ENCODE results near the gene RBMS1. TPM values are rescaled to one million over a fixed set of nuclear protein-coding genes. Genes with fewer than 3 reads are reported as not detected.
"Not testable (repeated sequence)": the region's sequence is repeated elsewhere in the genome, so short reads cannot be mapped to it uniquely, and the experiment has no call there.

The RBMS1 gene
- total RNA-seq, 6 experiments from 2014 or later: 8.5 to 21.4 (median 14.3) TPM

DNA sequence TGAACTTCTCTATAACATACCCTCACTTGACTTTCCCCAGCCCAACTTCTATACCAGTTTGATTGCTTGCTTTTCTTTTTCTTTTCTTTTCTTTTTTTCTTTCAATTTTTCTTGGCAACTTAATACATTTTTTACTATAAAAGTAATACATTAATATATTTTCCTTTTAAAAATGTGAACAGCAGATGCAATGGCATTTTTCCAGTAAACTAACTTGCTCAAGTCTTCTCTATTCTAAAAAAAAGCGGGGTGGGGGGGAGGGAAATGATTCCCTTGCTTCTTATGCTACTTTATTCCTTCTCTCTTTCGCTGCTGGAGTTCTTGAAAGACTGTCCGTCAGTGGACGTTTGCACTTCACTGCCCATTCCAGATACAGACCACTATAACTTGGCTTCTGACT, 70.5 kb downstream of the RBMS1 start:
- 59% methylated on average over 4 of the region's 4 CpGs for WGBS (ENCODE audit: insufficient coverage, low coverage, low lambda C conversion rate, missing lambda C conversion rate)
- Histone ChIP-seq H3K4me3 (no peak overlapping the region), H3K9me3 (no peaks in the 10 kb centered on the region), H3K4me1 (no peaks in the 10 kb centered on the region), H3K36me3 (no peaks in the 10 kb centered on the region), H3K27me3 (no peaks in the 10 kb centered on the region), H3K27ac (no peak overlapping the region)
- intact Hi-C loops (cut with DNase I): no loop called here
- no peak for ATAC-seq
- DNase-seq: no peak
- TF ChIP-seq, protein P1, sequence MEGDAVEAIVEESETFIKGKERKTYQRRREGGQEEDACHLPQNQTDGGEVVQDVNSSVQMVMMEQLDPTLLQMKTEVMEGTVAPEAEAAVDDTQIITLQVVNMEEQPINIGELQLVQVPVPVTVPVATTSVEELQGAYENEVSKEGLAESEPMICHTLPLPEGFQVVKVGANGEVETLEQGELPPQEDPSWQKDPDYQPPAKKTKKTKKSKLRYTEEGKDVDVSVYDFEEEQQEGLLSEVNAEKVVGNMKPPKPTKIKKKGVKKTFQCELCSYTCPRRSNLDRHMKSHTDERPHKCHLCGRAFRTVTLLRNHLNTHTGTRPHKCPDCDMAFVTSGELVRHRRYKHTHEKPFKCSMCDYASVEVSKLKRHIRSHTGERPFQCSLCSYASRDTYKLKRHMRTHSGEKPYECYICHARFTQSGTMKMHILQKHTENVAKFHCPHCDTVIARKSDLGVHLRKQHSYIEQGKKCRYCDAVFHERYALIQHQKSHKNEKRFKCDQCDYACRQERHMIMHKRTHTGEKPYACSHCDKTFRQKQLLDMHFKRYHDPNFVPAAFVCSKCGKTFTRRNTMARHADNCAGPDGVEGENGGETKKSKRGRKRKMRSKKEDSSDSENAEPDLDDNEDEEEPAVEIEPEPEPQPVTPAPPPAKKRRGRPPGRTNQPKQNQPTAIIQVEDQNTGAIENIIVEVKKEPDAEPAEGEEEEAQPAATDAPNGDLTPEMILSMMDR (IDR thresholded peaks at IDR 0.05): no peak
- no peak for TF ChIP-seq POLR2A (IDR thresholded peaks at IDR 0.05)

DNA sequence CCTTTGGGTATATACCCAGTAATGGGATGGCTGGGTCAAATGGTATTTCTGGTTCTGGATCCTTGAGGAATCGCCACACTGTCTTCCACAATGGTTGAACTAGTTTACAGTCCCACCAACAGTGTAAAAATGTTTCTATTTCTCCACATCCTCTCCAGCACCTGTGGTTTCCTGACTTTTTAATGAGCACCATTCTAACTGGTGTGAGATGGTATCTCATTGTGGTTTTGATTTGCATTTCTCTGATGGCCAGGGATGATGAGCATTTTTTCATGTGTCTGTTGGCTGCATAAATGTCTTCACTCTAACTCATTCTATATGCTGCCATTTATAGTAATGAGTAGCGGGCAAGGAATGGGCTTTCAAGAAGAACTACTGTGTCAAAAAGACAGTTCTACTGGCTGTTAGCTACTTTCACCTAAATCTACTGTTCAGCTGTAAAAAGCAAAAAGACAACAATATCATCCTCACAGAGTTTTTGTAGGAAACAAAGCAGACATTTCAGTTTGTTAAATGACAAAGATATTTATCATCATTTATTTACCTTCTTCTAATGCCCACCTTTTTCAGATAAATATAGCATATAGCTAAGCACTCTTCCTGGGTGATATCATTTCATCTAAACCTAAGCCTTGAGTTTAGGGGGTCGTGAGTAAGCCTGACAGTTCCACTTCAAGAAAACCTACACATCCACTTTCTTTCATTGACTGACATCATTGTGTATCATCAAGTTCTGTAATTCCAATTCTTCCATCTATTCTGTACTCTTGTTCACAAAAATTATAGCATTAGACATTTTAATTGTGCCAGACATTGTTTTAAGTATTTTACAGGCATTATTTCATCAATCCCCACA, 71.7 kb downstream of the RBMS1 start:
- H3K36me3 ChIP-seq; intact Hi-C loops (cut with DNase I); H3K27me3 ChIP-seq; H3K4me1 ChIP-seq; DNase-seq; H3K9me3 ChIP-seq; H3K4me3 ChIP-seq; H3K27ac ChIP-seq; ATAC-seq: not testable (repeated sequence)
- 82% methylated on average over 2 of the region's 3 CpGs for WGBS (ENCODE audit: insufficient coverage, low coverage, low lambda C conversion rate, missing lambda C conversion rate)

DNA sequence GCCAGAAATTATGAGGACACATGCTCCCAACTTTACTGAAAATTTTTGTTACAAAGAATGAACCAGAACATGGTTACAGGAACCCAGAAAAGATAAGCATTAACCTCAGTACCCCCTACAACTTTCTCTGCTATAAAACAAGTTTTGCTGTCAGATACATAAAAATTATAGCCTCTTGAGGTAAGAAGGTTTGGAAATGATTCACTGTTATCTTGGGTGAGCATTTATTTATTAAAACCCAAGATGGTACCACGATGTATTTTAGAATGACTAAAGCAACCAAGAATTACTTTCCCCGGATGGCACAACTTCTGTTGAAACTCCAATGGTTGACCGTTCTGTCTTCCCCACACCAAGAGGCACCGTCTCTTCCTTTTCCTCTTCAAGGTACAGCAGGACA, 72.9 kb downstream of the RBMS1 start:
- DNase-seq: no peak
- no peak for ATAC-seq
- 75% methylated on average over 4 of the region's 4 CpGs for WGBS (ENCODE audit: insufficient coverage, low coverage, low lambda C conversion rate, missing lambda C conversion rate)
- H3K9me3 ChIP-seq: no peaks in the 10 kb centered on the region
- H3K36me3 ChIP-seq: no peaks in the 10 kb centered on the region
- intact Hi-C loops (cut with DNase I): no loop called here
- TF ChIP-seq, protein P1 (IDR thresholded peaks at IDR 0.05): no peak
- no peak for TF ChIP-seq POLR2A (IDR thresholded peaks at IDR 0.05)
- no peaks in the 10 kb centered on the region for H3K4me1 ChIP-seq
- no peak overlapping the region for H3K4me3 ChIP-seq
- no peaks in the 10 kb centered on the region for H3K27me3 ChIP-seq
- H3K27ac ChIP-seq: no peak overlapping the region

- no peaks in the 10 kb centered on the region for H3K27me3 ChIP-seq
- TF ChIP-seq, protein P1 (IDR thresholded peaks at IDR 0.05): no peak
- TF ChIP-seq POLR2A (IDR thresholded peaks at IDR 0.05): no peak
- WGBS (ENCODE audit: insufficient coverage, low coverage, low lambda C conversion rate, missing lambda C conversion rate): 42% methylated on average over 3 of the region's 3 CpGs
- no peak overlapping the region for H3K4me3 ChIP-seq
- no peak for DNase-seq
- intact Hi-C loops (cut with DNase I): no loop called here
- H3K4me1 ChIP-seq: no peaks in the 10 kb centered on the region
- H3K36me3 ChIP-seq: no peaks in the 10 kb centered on the region
- no peak overlapping the region for H3K27ac ChIP-seq
- peak in 3 of 4 donors; percentile 34 to 52 (median 51) for ATAC-seq
- H3K9me3 ChIP-seq: no peaks in the 10 kb centered on the region
Measured at GRCh38 chr2:160419776-160420505, 73.7 kb downstream of the RBMS1 start.

- ATAC-seq: no peak
- H3K4me3 ChIP-seq: no peak overlapping the region
- H3K4me1 ChIP-seq: no peaks in the 10 kb centered on the region
- no peak overlapping the region for H3K27ac ChIP-seq
- WGBS (ENCODE audit: insufficient coverage, low coverage, low lambda C conversion rate, missing lambda C conversion rate): 67% methylated on average over 1 of the region's 1 CpG
- no peaks in the 10 kb centered on the region for H3K27me3 ChIP-seq
- DNase-seq: no peak
- H3K36me3 ChIP-seq: no peaks in the 10 kb centered on the region
- intact Hi-C loops (cut with DNase I): no loop called here
- TF ChIP-seq, protein P1 (IDR thresholded peaks at IDR 0.05): no peak
- TF ChIP-seq POLR2A (IDR thresholded peaks at IDR 0.05): no peak
- H3K9me3 ChIP-seq: no peaks in the 10 kb centered on the region
Measured at GRCh38 chr2:160418853-160419252, 74.8 kb downstream of the RBMS1 start.

All from right lobe of liver (tissue), 6 donors.